ENCODE measurements around the gene PTPN14. TPM values are rescaled to one million over a fixed set of nuclear protein-coding genes. Genes with fewer than 3 reads are reported as not detected.

PTPN14 gene
- total and polyA plus RNA-seq, 3 donors from 2014 or later = 14.8 to 59.2 (median 42.2) TPM

GRCh38 chr1:214341459-214341858 is 209.9 kb downstream of the PTPN14 start:
- Histone ChIP-seq H3K27me3 (no peaks in the 10 kb centered on the region), H3K27ac (no peak overlapping the region), H3K9me3 (no peaks in the 10 kb centered on the region), H3K4me1 (no peaks in the 10 kb centered on the region), H3K36me3 (ENCODE audit: low read depth, missing control alignments) (no peaks in the 10 kb centered on the region), H3K4me3 (no peak overlapping the region)
- no peak for DNase-seq
- no peak for TF ChIP-seq POLR2A (IDR thresholded peaks at IDR 0.05)
- TF ChIP-seq CTCF (IDR thresholded peaks at IDR 0.05) = no peak
- WGBS, 2 donors = 83 to 85% methylated on average over 3 of the region's 3 CpGs
- intact Hi-C loops (cut with DNase I; ENCODE audit: low total_unique reads) = no loop called here

- 80 to 82% methylated on average over 4 of the region's 4 CpGs for WGBS, 2 donors
- Histone ChIP-seq H3K4me3 (no peak overlapping the region), H3K36me3 (ENCODE audit: low read depth, missing control alignments) (no peaks in the 10 kb centered on the region), H3K4me1 (peaks cover 1% of the 10 kb centered on the region), H3K27me3 (no peaks in the 10 kb centered on the region), H3K27ac (no peak overlapping the region), H3K9me3 (no peaks in the 10 kb centered on the region)
- TF ChIP-seq POLR2A (IDR thresholded peaks at IDR 0.05) (no peak), CTCF (IDR thresholded peaks at IDR 0.05) (no peak)
- intact Hi-C loops (cut with DNase I; ENCODE audit: low total_unique reads) = no loop called here
- no peak for DNase-seq
Observed at GRCh38 chr1:214338212-214338611, 213.2 kb downstream of the PTPN14 start.

- no peaks in the 10 kb centered on the region for H3K27me3 ChIP-seq
- TF ChIP-seq CTCF (IDR thresholded peaks at IDR 0.05) (no peak), POLR2A (IDR thresholded peaks at IDR 0.05) (no peak)
- no peak for DNase-seq
- peaks cover 4% of the 10 kb centered on the region for H3K4me1 ChIP-seq
- no peak overlapping the region for H3K4me3 ChIP-seq
- WGBS, 2 donors = 43 to 48% methylated on average over 6 of the region's 6 CpGs
- no peaks in the 10 kb centered on the region for H3K9me3 ChIP-seq
- no peak overlapping the region for H3K27ac ChIP-seq
- H3K36me3 ChIP-seq (ENCODE audit: low read depth, missing control alignments) = no peaks in the 10 kb centered on the region
- intact Hi-C loops (cut with DNase I; ENCODE audit: low total_unique reads) = no loop called here
Observed at GRCh38 chr1:214337511-214337910, 213.9 kb downstream of the PTPN14 start.

- intact Hi-C loops (cut with DNase I; ENCODE audit: low total_unique reads) = no loop called here
- Histone ChIP-seq H3K27me3 (no peaks in the 10 kb centered on the region), H3K36me3 (ENCODE audit: low read depth, missing control alignments) (no peaks in the 10 kb centered on the region), H3K27ac (no peak overlapping the region), H3K9me3 (no peaks in the 10 kb centered on the region), H3K4me1 (peaks cover 4% of the 10 kb centered on the region), H3K4me3 (no peak overlapping the region)
- no peak for DNase-seq
- TF ChIP-seq CTCF (IDR thresholded peaks at IDR 0.05) = no peak
- no peak for TF ChIP-seq POLR2A (IDR thresholded peaks at IDR 0.05)
- WGBS, 2 donors = 57 to 59% methylated on average over 2 of the region's 2 CpGs
Observed at GRCh38 chr1:214337015-214337414, 214.4 kb downstream of the PTPN14 start.

- 91 to 94% methylated on average over 4 of the region's 4 CpGs for WGBS, 2 donors
- no peaks in the 10 kb centered on the region for H3K9me3 ChIP-seq
- no peak overlapping the region for H3K27ac ChIP-seq
- DNase-seq = no peak
- H3K4me3 ChIP-seq = no peak overlapping the region
- H3K36me3 ChIP-seq (ENCODE audit: low read depth, missing control alignments) = no peaks in the 10 kb centered on the region
- TF ChIP-seq CTCF (IDR thresholded peaks at IDR 0.05) = no peak
- intact Hi-C loops (cut with DNase I; ENCODE audit: low total_unique reads) = no loop called here
- H3K4me1 ChIP-seq = peaks cover 4% of the 10 kb centered on the region
- H3K27me3 ChIP-seq = no peaks in the 10 kb centered on the region
Observed at GRCh38 chr1:214335567-214335966, 215.8 kb downstream of the PTPN14 start.
